ENCODE data around the gene SH3GLB1. TPM values are rescaled to one million over a fixed set of nuclear protein-coding genes. Genes with fewer than 3 reads are reported as not detected.
A peak's percentile ranks its signal among the peaks of the same experiment; 100 is the strongest.
"Not testable (repeated sequence)": the region's sequence is repeated elsewhere in the genome, so short reads cannot be mapped to it uniquely, and the experiment has no call there.

SH3GLB1 gene
- total and polyA plus RNA-seq, 2 experiments from 2014 or later, result 59.3 to 89.1 TPM

GRCh38 chr1:86701731-86702130, 2.6 kb upstream of the SH3GLB1 start:
- no peak for DNase-seq (ENCODE audit: low spot score)
- H3K9me3 ChIP-seq (ENCODE audit: low read depth), result no peaks in the 10 kb centered on the region
- peaks cover 10% of the 10 kb centered on the region for H4K20me1 ChIP-seq (ENCODE audit: insufficient read depth, poor library complexity, severe bottlenecking)
- WGBS (ENCODE audit: low lambda C conversion rate, missing lambda C conversion rate), result 71% methylated on average over 1 of the region's 1 CpG
- peaks cover 11% of the 10 kb centered on the region for H3K4me1 ChIP-seq (ENCODE audit: insufficient read depth)
- H3K27ac ChIP-seq, result no peak overlapping the region
- TF ChIP-seq EZH2 (IDR thresholded peaks at IDR 0.05; ENCODE audit: borderline replicate concordance), result no peak
- TF ChIP-seq EZH2phosphoT487 (IDR thresholded peaks at IDR 0.05; ENCODE audit: low read depth, severe bottlenecking, unreplicated experiment), result no peak
- TF ChIP-seq, protein P1, sequence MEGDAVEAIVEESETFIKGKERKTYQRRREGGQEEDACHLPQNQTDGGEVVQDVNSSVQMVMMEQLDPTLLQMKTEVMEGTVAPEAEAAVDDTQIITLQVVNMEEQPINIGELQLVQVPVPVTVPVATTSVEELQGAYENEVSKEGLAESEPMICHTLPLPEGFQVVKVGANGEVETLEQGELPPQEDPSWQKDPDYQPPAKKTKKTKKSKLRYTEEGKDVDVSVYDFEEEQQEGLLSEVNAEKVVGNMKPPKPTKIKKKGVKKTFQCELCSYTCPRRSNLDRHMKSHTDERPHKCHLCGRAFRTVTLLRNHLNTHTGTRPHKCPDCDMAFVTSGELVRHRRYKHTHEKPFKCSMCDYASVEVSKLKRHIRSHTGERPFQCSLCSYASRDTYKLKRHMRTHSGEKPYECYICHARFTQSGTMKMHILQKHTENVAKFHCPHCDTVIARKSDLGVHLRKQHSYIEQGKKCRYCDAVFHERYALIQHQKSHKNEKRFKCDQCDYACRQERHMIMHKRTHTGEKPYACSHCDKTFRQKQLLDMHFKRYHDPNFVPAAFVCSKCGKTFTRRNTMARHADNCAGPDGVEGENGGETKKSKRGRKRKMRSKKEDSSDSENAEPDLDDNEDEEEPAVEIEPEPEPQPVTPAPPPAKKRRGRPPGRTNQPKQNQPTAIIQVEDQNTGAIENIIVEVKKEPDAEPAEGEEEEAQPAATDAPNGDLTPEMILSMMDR (IDR thresholded peaks at IDR 0.05; ENCODE audit: poor library complexity), result no peak
- peaks cover 16% of the 10 kb centered on the region for H3K79me2 ChIP-seq
- H3K4me3 ChIP-seq, result no peak overlapping the region
- no peaks in the 10 kb centered on the region for H3K9me2 ChIP-seq (replicated peaks; ENCODE audit: insufficient read depth)
- H2AFZ ChIP-seq, result no peak overlapping the region
- H3K4me2 ChIP-seq, result no peak overlapping the region
- no peaks in the 10 kb centered on the region for H3K36me3 ChIP-seq (replicated peaks; ENCODE audit: insufficient read depth, low read depth)
- H3K27me3 ChIP-seq, result no peaks in the 10 kb centered on the region

- Histone ChIP-seq H3K4me1 (ENCODE audit: insufficient read depth) (peaks cover 24% of the 10 kb centered on the region), H4K20me1 (ENCODE audit: insufficient read depth, poor library complexity, severe bottlenecking) (peaks cover 23% of the 10 kb centered on the region), H3K4me2 (peak overlapping the region; percentile 88), H3K79me2 (peaks cover 29% of the 10 kb centered on the region), H2AFZ (peak overlapping the region; percentile 65)
- H3K4me3 ChIP-seq; H3K9me2 ChIP-seq (replicated peaks; ENCODE audit: insufficient read depth); H3K27me3 ChIP-seq; H3K27ac ChIP-seq; H3K9me3 ChIP-seq (ENCODE audit: low read depth); DNase-seq (ENCODE audit: low spot score); H3K36me3 ChIP-seq (replicated peaks; ENCODE audit: insufficient read depth, low read depth): not testable (repeated sequence)
- 95% methylated on average over 5 of the region's 5 CpGs for WGBS (ENCODE audit: low lambda C conversion rate, missing lambda C conversion rate)
Measured at GRCh38 chr1:86702954-86703494, 1.4 kb upstream of the SH3GLB1 start.

GRCh38 chr1:86703696-86704457, 499 bp upstream of the SH3GLB1 start:
- Histone ChIP-seq H3K9me2 (replicated peaks; ENCODE audit: insufficient read depth) (no peaks in the 10 kb centered on the region), H3K36me3 (replicated peaks; ENCODE audit: insufficient read depth, low read depth) (no peaks in the 10 kb centered on the region), H3K79me2 (peaks cover 37% of the 10 kb centered on the region), H4K20me1 (ENCODE audit: insufficient read depth, poor library complexity, severe bottlenecking) (peaks cover 32% of the 10 kb centered on the region), H3K4me1 (ENCODE audit: insufficient read depth) (peaks cover 31% of the 10 kb centered on the region), H3K27me3 (no peaks in the 10 kb centered on the region), H3K4me2 (peak overlapping the region; percentile 88), H3K27ac (peak overlapping the region; percentile 96), H3K4me3 (peak overlapping the region; percentile 15), H2AFZ (peak overlapping the region; percentile 65), H3K9me3 (ENCODE audit: low read depth) (no peaks in the 10 kb centered on the region)
- DNase-seq (ENCODE audit: low spot score), result no peak
- no peak for TF ChIP-seq EZH2phosphoT487 (IDR thresholded peaks at IDR 0.05; ENCODE audit: low read depth, severe bottlenecking, unreplicated experiment)
- WGBS (ENCODE audit: low lambda C conversion rate, missing lambda C conversion rate), result 11% methylated on average over 34 of the region's 34 CpGs

GRCh38 chr1:86704972-86705664, 742 bp downstream of the SH3GLB1 start:
- H2AFZ ChIP-seq, result peak overlapping the region; percentile 76
- H3K9me2 ChIP-seq (replicated peaks; ENCODE audit: insufficient read depth), result no peaks in the 10 kb centered on the region
- H3K36me3 ChIP-seq (replicated peaks; ENCODE audit: insufficient read depth, low read depth), result no peaks in the 10 kb centered on the region
- H3K4me3 ChIP-seq, result peak overlapping the region; percentile 93
- H3K9me3 ChIP-seq (ENCODE audit: low read depth), result no peaks in the 10 kb centered on the region
- peaks cover 44% of the 10 kb centered on the region for H4K20me1 ChIP-seq (ENCODE audit: insufficient read depth, poor library complexity, severe bottlenecking)
- WGBS (ENCODE audit: low lambda C conversion rate, missing lambda C conversion rate), result 2% methylated on average over 26 of the region's 41 CpGs
- TF ChIP-seq EZH2 (IDR thresholded peaks at IDR 0.05; ENCODE audit: borderline replicate concordance) (no peak), EZH2phosphoT487 (IDR thresholded peaks at IDR 0.05; ENCODE audit: low read depth, severe bottlenecking, unreplicated experiment) (no peak)
- TF ChIP-seq, protein P1 (IDR thresholded peaks at IDR 0.05; ENCODE audit: poor library complexity), result no peak
- H3K27me3 ChIP-seq, result no peaks in the 10 kb centered on the region
- peak; percentile 73 for DNase-seq (ENCODE audit: low spot score)
- peaks cover 31% of the 10 kb centered on the region for H3K4me1 ChIP-seq (ENCODE audit: insufficient read depth)
- peaks cover 49% of the 10 kb centered on the region for H3K79me2 ChIP-seq
- peak overlapping the region; percentile 88 for H3K4me2 ChIP-seq
- peak overlapping the region; percentile 96 for H3K27ac ChIP-seq

Data from hepatocyte (in vitro differentiated cells).